ENCODE measurements around the gene INO80B. TPM values are rescaled to one million over a fixed set of nuclear protein-coding genes. Genes with fewer than 3 reads are reported as not detected.

The INO80B gene
- polyA plus RNA-seq, 2 of the 4 experiments (the other 2 are of a cell fraction) = 19.9 to 74.6 TPM

- Histone ChIP-seq H3K4me3 (no peak overlapping the region), H3K27ac (no peak overlapping the region), H3K9me3 (no peaks in the 10 kb centered on the region), H3K4me1 (peaks cover 6% of the 10 kb centered on the region; the same call in 1 of the 3 replicates), H3K4me2 (no peak overlapping the region)
- DNase-seq (ENCODE audit: low read depth in 1 of 2, low spot score in 1 of 2) (no peak), FAIRE-seq (no peak), ATAC-seq (no peak)
- ChIA-PET CTCF (interaction anchor here (0.7 to 1.5 kb wide), 2 partner anchors 26 to 82 kb away, joined by 3 read pairs; no protein-coding TSS in a partner anchor), POLR2A (no interaction called here)
- 49% methylated on average over 3 of the region's 3 CpGs for WGBS (ENCODE audit: missing lambda C conversion rate)
- TF ChIP-seq CHD4 (IDR thresholded peaks at IDR 0.05; ENCODE audit: borderline replicate concordance) = no peak
- no peak for TF ChIP-seq RAD21 (conservative IDR thresholded peaks at IDR 0.05 in 1 of 2, IDR thresholded peaks at IDR 0.05 in 1 of 2)
- no peak for TF ChIP-seq PHF8 (IDR thresholded peaks at IDR 0.05; ENCODE audit: borderline replicate concordance, low read depth)
- TF ChIP-seq MAFK (IDR thresholded peaks at IDR 0.05; ENCODE audit: partially characterized antibody) = no peak
- no peak for TF ChIP-seq ATOH8 (CRISPR knock-in tag; IDR thresholded peaks at IDR 0.05; ENCODE audit: low read depth)
- TF ChIP-seq HEYL (CRISPR knock-in tag; IDR thresholded peaks at IDR 0.05) = no peak
- no peak for TF ChIP-seq TFCP2L1 (CRISPR knock-in tag; IDR thresholded peaks at IDR 0.05)
- no peak for TF ChIP-seq RNF2 (IDR thresholded peaks at IDR 0.05; ENCODE audit: borderline replicate concordance, low read depth)
- TF ChIP-seq FOSB (CRISPR knock-in tag; IDR thresholded peaks at IDR 0.05) = no peak
These were observed 37.7 kb upstream of the INO80B start for GRCh38 chr2:74417197-74417596.

- POLR2A ChIA-PET = no interaction called here
- 91% methylated on average over 5 of the region's 6 CpGs for WGBS (ENCODE audit: missing lambda C conversion rate)
- no peak overlapping the region for H3K4me2 ChIP-seq
- ATAC-seq (no peak), DNase-seq (ENCODE audit: low read depth in 1 of 2, low spot score in 1 of 2) (no peak), FAIRE-seq (no peak)
- no peak for TF ChIP-seq BCL3 (IDR thresholded peaks at IDR 0.05)
- no peak for TF ChIP-seq HDAC2 (IDR thresholded peaks at IDR 0.05)
- TF ChIP-seq ZC3H11A (IDR thresholded peaks at IDR 0.05) = no peak
- TF ChIP-seq HOXA7 (CRISPR knock-in tag; IDR thresholded peaks at IDR 0.05) = no peak
- no peak for TF ChIP-seq HOXB13 (CRISPR knock-in tag; IDR thresholded peaks at IDR 0.05; ENCODE audit: low read depth)
- TF ChIP-seq HOXB5 (CRISPR knock-in tag; IDR thresholded peaks at IDR 0.05) = no peak
- TF ChIP-seq RARB (CRISPR knock-in tag; IDR thresholded peaks at IDR 0.05) = no peak
- no peak for TF ChIP-seq ELK1 (IDR thresholded peaks at IDR 0.05; ENCODE audit: low read depth, low read length)
- no peak for TF ChIP-seq CHD2 (IDR thresholded peaks at IDR 0.05; ENCODE audit: low read length, partially characterized antibody)
- no peak for TF ChIP-seq EHMT2 (IDR thresholded peaks at IDR 0.05; ENCODE audit: low read depth)
- TF ChIP-seq FOSB (CRISPR knock-in tag; IDR thresholded peaks at IDR 0.05) = no peak
- TF ChIP-seq SMC3 (IDR thresholded peaks at IDR 0.05) = no peak
- TF ChIP-seq ZNF302 (CRISPR knock-in tag; IDR thresholded peaks at IDR 0.05) = no peak
- TF ChIP-seq BHLHE40 (IDR thresholded peaks at IDR 0.05; ENCODE audit: low read depth, low read length) = no peak
- peaks cover 6% of the 10 kb centered on the region; the same call in 1 of the 3 replicates for H3K4me1 ChIP-seq
- H3K27ac ChIP-seq = no peak overlapping the region
- H3K4me3 ChIP-seq = no peak overlapping the region
- CTCF ChIA-PET = interaction anchor here (1.7 kb wide), 1 partner anchor 17 kb away, joined by 5 read pairs; no protein-coding TSS in a partner anchor
- no peaks in the 10 kb centered on the region for H3K9me3 ChIP-seq
These were observed 37.1 kb upstream of the INO80B start for GRCh38 chr2:74417763-74418162.

GRCh38 chr2:74418312-74418711, 36.6 kb upstream of the INO80B start:
- H3K4me2 ChIP-seq = no peak overlapping the region
- 88% methylated on average over 27 of the region's 27 CpGs for WGBS (ENCODE audit: missing lambda C conversion rate)
- DNase-seq (ENCODE audit: low read depth in 1 of 2, low spot score in 1 of 2) (no peak), FAIRE-seq (no peak), ATAC-seq (no peak)
- no peaks in the 10 kb centered on the region for H3K9me3 ChIP-seq
- no peak overlapping the region for H3K4me3 ChIP-seq
- ChIA-PET POLR2A (no interaction called here), CTCF (interaction anchor here (0.6 to 1.7 kb wide), 3 partner anchors 9 to 36 kb away, joined by 3 to 5 read pairs (median 3); no protein-coding TSS in a partner anchor)
- H3K27ac ChIP-seq = no peak overlapping the region
- no peak for TF ChIP-seq MAFK (IDR thresholded peaks at IDR 0.05; ENCODE audit: partially characterized antibody)
- no peak for TF ChIP-seq CHD2 (IDR thresholded peaks at IDR 0.05; ENCODE audit: low read length, partially characterized antibody)
- TF ChIP-seq CBX2 (IDR thresholded peaks at IDR 0.05; ENCODE audit: borderline replicate concordance, low read depth) = no peak
- TF ChIP-seq HOXA7 (CRISPR knock-in tag; IDR thresholded peaks at IDR 0.05) = no peak
- no peak for TF ChIP-seq ZNF302 (CRISPR knock-in tag; IDR thresholded peaks at IDR 0.05)
- no peak for TF ChIP-seq HOXB5 (CRISPR knock-in tag; IDR thresholded peaks at IDR 0.05)
- no peak for TF ChIP-seq USF2 (IDR thresholded peaks at IDR 0.05)
- TF ChIP-seq KDM5A (IDR thresholded peaks at IDR 0.05) = no peak
- TF ChIP-seq BHLHE40 (IDR thresholded peaks at IDR 0.05; ENCODE audit: low read depth, low read length) = no peak
- TF ChIP-seq JUNB (IDR thresholded peaks at IDR 0.05) = no peak
- H3K4me1 ChIP-seq = peaks cover 6% of the 10 kb centered on the region; the same call in 1 of the 3 replicates
